Activated CD8-positive, alpha-beta memory T cell treated with anti-CD3 and anti-CD28 coated beads for 1 hour (primary cell): ENCODE data around the gene COPS9.

Experiments
- DNase-seq, 2 donors: peaks; one replicate each; pipeline ENCODE4 v3.0.0-alpha.2; 2020; ENCODE audit warnings: low read depth in 1 of 2; ENCODE audit errors: extremely low read depth in 1 of 2

The COPS9 gene

DNA sequence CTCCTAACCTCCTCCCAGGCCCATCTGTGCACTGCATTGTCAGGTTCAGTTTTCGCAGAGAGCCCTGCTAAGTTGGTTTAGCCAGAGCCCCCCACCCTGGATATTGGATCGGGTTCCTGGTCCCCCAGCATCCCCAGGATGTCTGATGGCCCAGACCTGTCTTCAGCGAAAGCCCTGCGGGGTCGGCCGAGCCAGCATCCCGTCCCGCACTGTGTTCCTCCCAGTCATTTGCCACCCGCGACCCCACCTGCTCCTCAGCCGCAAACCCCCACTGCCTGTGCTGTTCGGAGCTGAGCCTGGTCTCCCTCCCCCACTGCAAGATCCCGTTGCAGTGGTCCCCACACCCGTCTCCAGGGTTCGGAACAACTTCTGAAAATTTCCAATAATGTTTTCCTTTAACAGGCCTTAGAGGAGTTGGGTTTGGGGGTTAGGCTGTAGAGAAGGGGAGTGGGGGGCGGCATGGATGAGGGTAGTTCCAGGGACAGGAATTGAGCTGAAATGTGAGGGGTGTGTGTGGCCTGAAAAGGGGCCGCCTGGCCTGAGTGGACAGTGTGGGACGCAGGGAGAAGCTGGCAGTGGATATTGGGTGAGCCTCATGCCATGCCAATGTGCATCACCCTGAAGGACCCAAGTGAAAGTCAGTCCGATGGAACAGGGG is 1.6 kb upstream of the COPS9 start:
- DNase-seq: no peak

- DNase-seq: no peak
Measured at GRCh38 chr2:240136671-240137292, 677 bp upstream of the COPS9 start.

- no peak for DNase-seq
Measured at GRCh38 chr2:240135706-240136012, 446 bp downstream of the COPS9 start.

DNA sequence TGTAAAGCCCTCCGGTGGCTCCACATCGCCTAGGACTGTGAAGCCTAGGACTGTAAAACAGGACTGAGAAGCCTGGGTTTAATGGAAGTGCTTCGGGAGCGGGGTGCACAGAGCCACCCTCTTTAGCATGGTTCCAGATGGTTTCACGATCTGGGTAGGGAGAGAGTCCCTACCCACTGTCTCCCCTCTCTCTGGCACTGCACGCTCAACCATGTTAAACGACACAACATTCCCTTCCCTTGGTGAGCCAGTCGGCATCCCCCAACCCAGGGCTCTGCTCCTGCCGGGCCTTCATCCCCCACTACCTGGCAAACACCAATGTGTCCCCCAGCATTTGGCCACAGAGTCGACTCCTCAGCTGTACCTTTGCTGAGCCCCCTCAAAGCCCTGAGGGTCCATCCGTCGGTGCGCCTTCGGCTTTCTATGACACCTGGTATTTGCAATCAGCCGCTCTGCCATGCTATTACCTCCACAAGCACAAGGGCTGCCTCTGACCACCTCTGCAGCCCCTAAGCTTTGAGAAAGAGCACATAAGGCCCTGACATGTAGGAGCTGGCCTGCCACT is 1.1 kb downstream of the COPS9 start:
- DNase-seq: no peak

- DNase-seq: no peak
Measured at GRCh38 chr2:240134466-240134865, 1.6 kb downstream of the COPS9 start.

DNA sequence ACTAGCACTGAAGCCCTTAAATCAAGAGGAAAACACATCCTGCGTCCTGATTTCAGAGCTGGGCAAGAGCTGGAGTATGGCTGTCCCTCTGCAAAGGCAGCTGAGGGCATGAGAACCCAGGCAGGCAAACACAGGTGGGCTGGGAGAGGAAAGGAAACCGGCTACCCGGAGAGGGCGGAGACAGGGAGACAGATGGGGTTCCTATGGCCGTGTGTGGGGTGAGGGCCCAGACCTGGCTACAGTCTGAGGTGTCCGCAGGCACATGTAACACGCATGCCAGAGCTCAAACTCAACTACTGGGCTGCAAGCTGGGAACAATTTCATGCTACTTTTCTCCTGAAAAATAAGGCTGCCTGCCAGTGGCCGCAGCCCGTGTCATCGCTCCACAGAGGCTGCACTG is 2.7 kb downstream of the COPS9 start:
- DNase-seq: no peak

DNA sequence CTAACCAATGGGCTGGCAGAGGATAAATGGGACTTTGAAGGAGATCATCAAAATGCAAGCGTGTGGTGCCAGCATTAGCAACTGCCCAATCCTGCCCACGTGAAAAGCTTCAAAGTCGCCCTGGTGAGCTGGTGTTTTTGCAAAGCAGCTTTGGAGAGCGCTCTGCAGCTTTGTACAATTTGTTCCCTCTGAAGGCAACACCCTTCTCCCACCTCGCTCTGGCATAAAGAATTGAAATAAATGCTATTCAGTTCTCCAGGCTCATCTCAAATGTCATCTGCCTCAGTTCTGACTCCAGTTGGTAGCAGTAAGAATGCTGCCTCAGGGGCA is 3.5 kb downstream of the COPS9 start:
- DNase-seq: no peak

DNA sequence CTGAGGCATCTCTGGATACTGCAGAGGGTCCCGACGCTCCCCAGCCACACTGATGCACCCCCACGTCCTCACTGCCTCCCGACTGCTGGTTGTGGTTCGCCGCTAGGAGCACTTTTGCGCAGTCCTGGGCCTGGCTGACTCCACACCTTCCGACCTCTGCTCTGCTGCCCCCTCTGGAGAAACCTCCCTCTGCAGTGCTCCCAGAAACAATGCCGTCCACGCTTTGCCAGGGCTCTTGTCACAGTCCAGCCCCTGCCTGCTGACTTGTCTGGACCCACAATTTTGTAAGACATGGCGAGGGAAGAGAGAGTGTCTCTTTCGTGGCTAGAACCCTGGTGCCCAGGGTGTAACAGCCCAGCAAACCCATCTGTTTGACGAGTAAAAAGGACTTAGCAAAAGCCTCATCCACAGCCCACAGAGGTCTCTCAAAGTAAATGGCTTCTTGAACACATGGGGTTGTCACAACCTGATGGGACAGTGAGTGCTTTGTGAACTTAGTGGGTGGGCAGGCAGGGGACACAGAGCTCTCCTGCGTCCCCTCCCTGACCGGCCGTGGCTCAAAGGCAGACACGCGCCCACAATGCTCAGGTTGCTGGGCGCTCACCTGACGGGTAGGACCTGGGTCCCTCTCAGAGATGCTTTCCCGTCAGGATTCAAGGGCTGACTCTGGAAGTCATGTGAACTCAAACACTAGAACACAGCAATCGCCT is 4.0 kb downstream of the COPS9 start:
- no peak for DNase-seq

DNA sequence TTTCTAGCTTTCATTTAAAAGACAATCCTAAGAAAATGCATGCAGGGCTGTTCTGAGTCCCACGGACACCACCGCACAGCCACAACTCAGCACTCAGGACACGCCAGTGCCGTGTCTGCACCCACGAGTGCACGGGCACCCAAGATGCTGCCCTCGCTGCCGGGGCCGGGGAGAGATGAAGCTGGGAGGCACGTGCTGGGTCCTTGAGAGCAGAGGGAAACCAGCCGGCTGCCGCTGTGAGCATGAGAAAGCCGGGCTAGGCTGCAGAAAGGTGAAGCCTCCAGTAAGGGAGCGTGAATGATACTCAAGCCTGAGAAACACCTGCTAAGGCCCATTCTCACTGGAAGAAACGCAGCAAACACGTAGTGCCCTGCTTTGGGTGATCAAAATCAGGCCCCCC is 4.8 kb downstream of the COPS9 start:
- no peak for DNase-seq

- DNase-seq: no peak
Measured at GRCh38 chr2:240130393-240131195, 5.5 kb downstream of the COPS9 start.

DNA sequence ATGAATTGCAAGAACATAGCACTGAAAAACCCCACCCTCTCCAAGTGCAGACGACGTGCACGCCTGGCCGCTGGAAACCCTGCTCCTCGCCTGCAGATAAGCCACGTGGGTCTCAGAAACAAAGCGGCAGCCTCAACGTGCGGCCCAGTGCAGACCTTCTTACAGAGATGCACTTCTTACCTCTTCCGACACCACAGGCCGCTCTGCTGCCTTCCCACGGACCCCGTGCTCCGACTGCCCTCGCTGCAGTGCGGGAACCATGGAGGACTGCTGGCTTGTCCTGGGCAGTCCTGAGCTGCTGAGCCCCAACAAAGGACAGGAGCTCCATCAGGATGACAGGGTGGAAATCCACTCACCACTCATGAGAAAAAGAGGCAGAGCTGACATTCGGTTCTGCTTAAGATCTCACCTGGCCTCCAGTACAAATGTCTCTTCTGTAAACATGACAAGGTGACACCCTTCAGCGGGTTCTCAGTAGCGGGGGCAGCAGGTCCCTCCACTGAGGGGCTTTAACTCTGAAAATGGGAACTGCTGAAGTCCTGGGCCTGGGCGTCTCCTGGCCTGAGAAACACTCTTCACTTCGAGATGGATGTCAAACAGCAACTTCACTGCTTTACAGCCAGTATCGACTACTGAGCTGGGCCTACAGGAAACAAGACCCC is 6.2 kb downstream of the COPS9 start:
- no peak for DNase-seq

- no peak for DNase-seq
Measured at GRCh38 chr2:240129311-240129710, 6.8 kb downstream of the COPS9 start.

DNA sequence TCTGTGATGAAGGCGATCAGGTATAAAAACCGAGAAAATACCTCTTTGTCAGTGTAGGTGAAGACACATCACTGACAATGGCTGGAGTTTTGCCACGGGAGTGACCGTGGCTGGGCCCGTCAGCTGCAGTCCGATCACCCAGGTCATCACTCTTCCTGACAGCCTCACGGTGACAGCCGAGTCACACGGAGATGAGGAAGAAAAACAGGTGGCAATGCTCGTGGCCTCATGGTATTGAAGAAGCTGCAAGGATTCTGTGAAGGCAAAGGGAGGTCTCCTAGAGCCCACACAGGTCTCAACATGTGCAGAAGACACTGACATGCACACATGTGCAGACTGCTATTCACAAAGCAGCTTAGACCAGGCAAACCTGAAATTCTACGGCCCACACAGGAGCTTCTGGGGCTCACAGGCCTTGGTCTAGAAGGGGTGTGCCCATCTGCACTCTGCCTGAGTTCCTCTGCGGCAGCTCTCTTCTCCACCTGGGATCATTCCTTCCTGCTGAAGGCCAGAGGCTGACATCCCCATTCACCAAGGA is 7.4 kb downstream of the COPS9 start:
- DNase-seq: no peak

GRCh38 chr2:240127911-240128607 is 8.0 kb downstream of the COPS9 start:
- DNase-seq: no peak

DNA sequence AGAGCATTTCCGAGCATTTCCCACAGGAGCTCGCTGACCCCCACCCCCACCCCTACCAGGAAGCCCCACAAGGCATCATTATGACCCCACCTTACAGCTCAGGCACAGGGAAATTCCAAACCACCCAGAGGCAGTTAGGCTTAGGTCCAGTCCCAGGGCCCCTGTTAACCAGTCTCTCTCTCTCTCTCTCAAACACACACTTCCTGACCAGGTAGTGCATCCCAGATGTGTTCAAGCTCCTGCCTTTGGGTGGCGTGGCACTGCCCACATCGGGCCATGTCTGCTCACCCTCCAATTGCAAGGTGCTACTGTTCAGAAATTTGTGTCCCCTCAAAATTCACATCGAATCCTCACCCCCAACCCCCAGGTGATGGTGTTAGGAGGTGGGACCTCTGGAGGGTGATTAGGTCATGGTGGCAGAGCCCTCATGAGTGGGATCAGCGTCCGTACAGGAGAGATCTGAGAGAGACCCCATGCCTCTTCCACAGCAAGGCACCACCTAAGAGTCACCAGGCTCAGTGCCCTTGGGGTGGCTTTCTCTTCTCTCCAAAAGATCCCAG is 8.8 kb downstream of the COPS9 start:
- DNase-seq: no peak

- no peak for DNase-seq
Measured at GRCh38 chr2:240126731-240127130, 9.4 kb downstream of the COPS9 start.

- DNase-seq: no peak
Measured at GRCh38 chr2:240125742-240126141, 10.4 kb downstream of the COPS9 start.

DNA sequence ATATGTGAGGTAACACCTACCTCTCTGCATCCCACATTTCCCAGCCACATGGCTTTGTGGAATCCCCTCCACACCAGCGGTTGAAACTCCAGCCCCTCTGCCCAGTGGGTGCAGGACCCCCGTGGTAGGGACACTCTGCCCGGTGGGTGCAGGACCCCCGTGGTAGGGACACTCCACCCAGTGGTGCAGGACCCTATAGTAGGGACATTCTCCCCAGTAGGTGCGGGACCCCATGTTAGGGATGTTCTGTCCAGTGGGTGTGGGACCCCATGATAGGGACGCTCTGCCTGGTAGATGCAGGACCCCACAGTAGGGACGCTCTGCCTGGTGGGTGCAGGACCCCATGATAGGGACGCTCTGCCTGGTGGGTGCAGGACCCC is 11.5 kb downstream of the COPS9 start:
- no peak for DNase-seq

DNA sequence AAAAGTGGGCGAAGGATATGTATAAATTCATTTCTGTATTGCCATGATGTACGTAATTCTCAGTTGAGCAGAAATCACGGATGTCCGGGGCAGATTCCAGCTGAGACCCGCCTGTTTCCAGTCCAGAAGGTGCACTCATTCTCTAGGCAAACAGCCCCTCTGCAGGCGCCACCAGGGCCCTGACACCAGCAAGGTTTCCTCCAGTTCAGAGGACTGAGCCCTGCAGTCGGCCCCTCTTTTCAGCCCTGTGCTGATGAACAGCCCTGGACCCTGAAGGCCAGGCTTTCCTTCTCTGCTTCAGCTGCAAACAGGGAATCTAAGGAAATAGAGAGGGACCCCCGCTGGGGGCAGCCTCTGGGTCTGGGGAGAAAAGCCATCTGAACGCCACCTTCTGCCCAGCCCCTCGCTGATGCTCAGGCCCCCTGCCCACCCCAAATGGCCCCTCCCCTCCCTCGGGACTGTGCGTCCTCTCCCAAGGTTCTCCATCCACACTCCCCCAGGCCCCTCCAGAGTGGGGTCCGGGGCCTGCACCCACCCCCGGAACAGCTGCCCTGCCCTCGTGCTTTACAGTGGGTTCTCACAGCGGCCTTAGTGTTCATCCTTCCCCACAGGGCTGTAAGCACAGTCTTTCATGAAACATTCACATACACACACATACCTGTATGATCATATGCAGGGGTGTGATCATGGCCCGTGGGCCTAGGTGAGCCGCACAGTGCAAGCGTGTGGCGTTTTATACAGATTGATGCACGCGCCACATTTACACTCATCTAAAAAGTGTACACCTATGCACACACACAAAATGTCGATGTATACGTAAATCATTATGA is 12.1 kb downstream of the COPS9 start:
- DNase-seq: no peak
